Measurements from ENCODE around the gene BYSL. TPM values are rescaled to one million over a fixed set of nuclear protein-coding genes. Genes with fewer than 3 reads are reported as not detected.

BYSL gene
- total and polyA plus RNA-seq, 2 donors (not counting 3 experiments of a cell fraction or from before 2014, with no cell fraction given), result 33.1 to 41.8 TPM

DNA sequence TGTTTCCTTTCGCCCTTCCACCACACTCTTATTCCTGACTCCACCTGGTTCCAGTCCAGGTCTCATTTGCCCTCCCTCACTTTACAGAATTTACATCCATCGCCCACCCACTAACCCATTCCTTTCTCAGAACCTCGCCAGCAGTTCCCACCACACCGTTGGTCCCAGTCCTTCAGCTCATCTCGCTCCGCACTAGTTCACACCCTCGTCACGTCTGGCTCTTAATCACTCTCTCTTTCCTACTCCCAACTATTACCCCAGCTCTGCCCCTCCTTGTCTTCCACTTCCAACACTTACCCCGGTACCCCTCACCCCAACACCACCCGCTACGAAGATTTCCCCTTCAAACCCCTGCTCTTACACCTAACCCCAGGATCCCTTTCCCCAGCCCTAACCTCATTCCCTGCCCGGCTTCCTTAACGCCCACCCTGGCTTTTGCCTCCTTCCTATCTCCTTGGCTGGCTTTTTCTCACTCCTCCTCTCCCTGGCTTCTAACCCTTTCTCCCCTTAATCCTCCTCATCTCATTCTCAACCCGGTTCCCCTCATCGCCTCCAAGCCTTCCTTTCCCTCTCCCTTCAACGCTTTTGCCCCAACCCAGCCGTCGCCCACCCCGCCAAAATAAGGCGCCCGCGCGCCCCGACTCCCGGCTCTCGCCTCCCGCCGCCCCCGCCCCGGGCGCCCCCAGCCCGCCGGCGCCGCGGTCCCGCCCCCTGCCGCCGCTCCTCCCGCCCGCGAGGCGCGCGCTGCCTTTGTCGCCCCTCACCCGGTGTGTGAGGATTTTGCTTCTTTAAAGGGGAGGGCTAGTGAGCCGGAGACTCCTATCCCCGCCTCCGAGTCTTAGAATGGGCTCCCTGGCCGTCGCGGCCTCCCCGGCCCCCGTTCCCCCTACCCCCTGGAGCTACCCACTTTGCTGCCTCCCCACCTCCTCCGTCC is 26.7 kb upstream of the BYSL start:
- peaks cover 0 to 2% of the 10 kb centered on the region in 2 experiments for H3K27me3 ChIP-seq (ENCODE audit: control insufficient read depth in 2 of 2, insufficient read depth in 2 of 2, low read length in 2 of 2)
- H4K20me1 ChIP-seq (replicated peaks; ENCODE audit: control insufficient read depth, extremely low read depth, insufficient read depth, low read length), result no peaks in the 10 kb centered on the region
- ChIA-PET CTCF (interaction anchor here (1.0 to 1.9 kb wide), 6 partner anchors 26 to 107 kb away, joined by 3 to 14 read pairs (median 8); partner anchors contain the start of genes BYSL, MED20 and TOMM6), POLR2A (interaction anchor here (0.6 to 0.7 kb wide), 2 partner anchors 47 to 110 kb away, joined by 3 to 4 read pairs; partner anchors contain the start of gene CCND3)
- H3K9me1 ChIP-seq (replicated peaks; ENCODE audit: control insufficient read depth, extremely low read depth, insufficient read depth, low read length), result no peaks in the 10 kb centered on the region
- peak overlapping the region; percentile 69 to 72 (median 70) for H3K4me3 ChIP-seq (replicated peaks in 1 of 3; ENCODE audit: insufficient read depth in 1 of 3, low read depth in 1 of 3, low read length in 3 of 3)
- FAIRE-seq (no peak), DNase-seq (ENCODE audit: low read depth, low spot score) (peak; percentile 14)
- peak overlapping the region; percentile 70 for H3K9ac ChIP-seq (replicated peaks; ENCODE audit: extremely low read depth, insufficient read depth, low read length)
- peak overlapping the region; percentile 77 for H3K4me2 ChIP-seq (ENCODE audit: insufficient read depth, low read length)
- H3K36me3 ChIP-seq (ENCODE audit: control insufficient read depth in 2 of 2, extremely low read depth in 1 of 2, insufficient read depth in 2 of 2, low read length in 2 of 2), result no peaks in the 10 kb centered on the region
- peak overlapping the region; percentile 80 for H2AFZ ChIP-seq (ENCODE audit: low read depth, low read length)
- TF ChIP-seq POLR2A (IDR thresholded peaks at IDR 0.05; ENCODE audit: low read depth, low read length) (no peak), FOS (IDR thresholded peaks at IDR 0.05; ENCODE audit: borderline replicate concordance, insufficient read depth, low read length) (no peak), POLR2AphosphoS5 (IDR thresholded peaks at IDR 0.05; ENCODE audit: insufficient read depth, low read depth, low read length) (no peak), GATA2 (IDR thresholded peaks at IDR 0.05; ENCODE audit: insufficient read depth, insufficient read length, low read depth, low read length) (no peak), EZH2 (IDR thresholded peaks at IDR 0.05; ENCODE audit: borderline replicate concordance, low read depth, low read length, severe bottlenecking) (no peak)
- TF ChIP-seq, protein P1, sequence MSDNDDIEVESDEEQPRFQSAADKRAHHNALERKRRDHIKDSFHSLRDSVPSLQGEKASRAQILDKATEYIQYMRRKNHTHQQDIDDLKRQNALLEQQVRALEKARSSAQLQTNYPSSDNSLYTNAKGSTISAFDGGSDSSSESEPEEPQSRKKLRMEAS (IDR thresholded peaks at IDR 0.05; ENCODE audit: insufficient read depth, insufficient read length), result no peak
- TF ChIP-seq, protein P2, sequence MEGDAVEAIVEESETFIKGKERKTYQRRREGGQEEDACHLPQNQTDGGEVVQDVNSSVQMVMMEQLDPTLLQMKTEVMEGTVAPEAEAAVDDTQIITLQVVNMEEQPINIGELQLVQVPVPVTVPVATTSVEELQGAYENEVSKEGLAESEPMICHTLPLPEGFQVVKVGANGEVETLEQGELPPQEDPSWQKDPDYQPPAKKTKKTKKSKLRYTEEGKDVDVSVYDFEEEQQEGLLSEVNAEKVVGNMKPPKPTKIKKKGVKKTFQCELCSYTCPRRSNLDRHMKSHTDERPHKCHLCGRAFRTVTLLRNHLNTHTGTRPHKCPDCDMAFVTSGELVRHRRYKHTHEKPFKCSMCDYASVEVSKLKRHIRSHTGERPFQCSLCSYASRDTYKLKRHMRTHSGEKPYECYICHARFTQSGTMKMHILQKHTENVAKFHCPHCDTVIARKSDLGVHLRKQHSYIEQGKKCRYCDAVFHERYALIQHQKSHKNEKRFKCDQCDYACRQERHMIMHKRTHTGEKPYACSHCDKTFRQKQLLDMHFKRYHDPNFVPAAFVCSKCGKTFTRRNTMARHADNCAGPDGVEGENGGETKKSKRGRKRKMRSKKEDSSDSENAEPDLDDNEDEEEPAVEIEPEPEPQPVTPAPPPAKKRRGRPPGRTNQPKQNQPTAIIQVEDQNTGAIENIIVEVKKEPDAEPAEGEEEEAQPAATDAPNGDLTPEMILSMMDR (IDR thresholded peaks at IDR 0.05; ENCODE audit: extremely low read depth in 1 of 2, insufficient read depth in 1 of 2, low read depth in 1 of 2, low read length in 2 of 2), result no peak
- H3K9me3 ChIP-seq (replicated peaks; ENCODE audit: control insufficient read depth, insufficient read depth, low read length), result no peaks in the 10 kb centered on the region
- BruUV-seq (replicated peaks), result no TSS peak
- H3K27ac ChIP-seq (ENCODE audit: insufficient read depth, low read depth, low read length), result no peak overlapping the region
- dilution Hi-C loops (cut with MboI; ENCODE audit: extremely low pct_ligation_motif_present, low sequenced_read_pairs), result no loop called here
- peaks cover 12% of the 10 kb centered on the region for H3K4me1 ChIP-seq (ENCODE audit: control insufficient read depth, extremely low read depth, insufficient read depth, low read length)
- no peaks in the 10 kb centered on the region for H3K79me2 ChIP-seq (ENCODE audit: control insufficient read depth, insufficient read depth, low read length)
- intact Hi-C loops (cut with micrococcal nuclease), result loop anchor here (1.0 to 2.0 kb wide), 6 partner anchors 23 to 150 kb away; partner anchors contain the start of genes BYSL, MED20 and TOMM6

Data from endothelial cell of umbilical vein (primary cell).